HG03039 (cell line): ENCODE data around the gene PLA2G4D.
"Not testable (repeated sequence)": the region's sequence is repeated elsewhere in the genome, so short reads cannot be mapped to it uniquely, and the experiment has no call there.

ENCODE experiments used
- ATAC-seq: cut with Tn5 transposase; IDR thresholded peaks from one replicate; pipeline ENCODE4 v1.9.1; 2021; ENCODE audit warnings: mild to moderate bottlenecking, moderate library complexity; ENCODE audit not compliant: unreplicated experiment

The PLA2G4D gene

GRCh38 chr15:42092398-42093318, 1.7 kb downstream of the PLA2G4D start:
- no peak for ATAC-seq

- ATAC-seq = not testable (repeated sequence)
Measured at GRCh38 chr15:42091753-42092397, 2.5 kb downstream of the PLA2G4D start.

- ATAC-seq = no peak
Measured at GRCh38 chr15:42090781-42091180, 3.6 kb downstream of the PLA2G4D start.

GRCh38 chr15:42090370-42090769, 4.0 kb downstream of the PLA2G4D start:
- no peak for ATAC-seq

- ATAC-seq = no peak
Measured at GRCh38 chr15:42089942-42090341, 4.4 kb downstream of the PLA2G4D start.

GRCh38 chr15:42088801-42089640, 5.3 kb downstream of the PLA2G4D start:
- no peak for ATAC-seq

GRCh38 chr15:42087926-42088800, 6.2 kb downstream of the PLA2G4D start:
- no peak for ATAC-seq

GRCh38 chr15:42087460-42087859, 6.9 kb downstream of the PLA2G4D start:
- ATAC-seq = no peak

- ATAC-seq = no peak
Measured at GRCh38 chr15:42085721-42086120, 8.6 kb downstream of the PLA2G4D start.

GRCh38 chr15:42085236-42085605, 9.1 kb downstream of the PLA2G4D start:
- no peak for ATAC-seq

- ATAC-seq = no peak
Measured at GRCh38 chr15:42084465-42085235, 9.7 kb downstream of the PLA2G4D start.

- ATAC-seq = no peak
Measured at GRCh38 chr15:42083916-42084315, 10.4 kb downstream of the PLA2G4D start.

- no peak for ATAC-seq
Measured at GRCh38 chr15:42083605-42083908, 10.8 kb downstream of the PLA2G4D start.

- ATAC-seq = no peak
Measured at GRCh38 chr15:42082823-42083604, 11.3 kb downstream of the PLA2G4D start.

GRCh38 chr15:42082141-42082540, 12.2 kb downstream of the PLA2G4D start:
- no peak for ATAC-seq

- ATAC-seq = no peak
Measured at GRCh38 chr15:42080919-42081830, 13.2 kb downstream of the PLA2G4D start.

- ATAC-seq = no peak
Measured at GRCh38 chr15:42080186-42080918, 14.0 kb downstream of the PLA2G4D start.
